ENCODE measurements around the gene GRM8. TPM values are rescaled to one million over a fixed set of nuclear protein-coding genes. Genes with fewer than 3 reads are reported as not detected.

The GRM8 gene
- total RNA-seq, 1 donor from 2014 or later = 2.2 TPM

- Mint-ChIP-seq H3K4me1 (ENCODE audit: low read depth, unreplicated experiment) (peaks cover 8% of the 10 kb centered on the region), H3K36me3 (ENCODE audit: low read depth, unreplicated experiment) (no peaks in the 10 kb centered on the region), H3K27ac (ENCODE audit: unreplicated experiment) (no peak overlapping the region), H3K27me3 (ENCODE audit: low read depth, unreplicated experiment) (peaks cover 14% of the 10 kb centered on the region), H3K4me3 (ENCODE audit: unreplicated experiment) (no peak overlapping the region), H3K9me3 (ENCODE audit: unreplicated experiment) (peaks cover 4% of the 10 kb centered on the region)
- DNase-seq (ENCODE audit: low read depth) = no peak
- no peaks in the 10 kb centered on the region for H4K20me1 ChIP-seq (ENCODE audit: insufficient read depth, low read length)
- no peak overlapping the region for H3K27ac ChIP-seq (ENCODE audit: low read depth, low read length)
- no peaks in the 10 kb centered on the region for H3K4me1 ChIP-seq (ENCODE audit: insufficient read depth, low read length)
- H3K9ac ChIP-seq (ENCODE audit: low read length) = no peak overlapping the region
- no peak for FAIRE-seq
- H2AFZ ChIP-seq (ENCODE audit: low read depth, low read length) = no peak overlapping the region
- H3K4me2 ChIP-seq (ENCODE audit: low read length) = no peak overlapping the region
- H3K36me3 ChIP-seq (ENCODE audit: insufficient read depth, low read length) = no peaks in the 10 kb centered on the region
- no peaks in the 10 kb centered on the region for H3K79me2 ChIP-seq (ENCODE audit: insufficient read depth, low read length)
- TF ChIP-seq EZH2 (IDR thresholded peaks at IDR 0.05; ENCODE audit: insufficient read depth, low read length) (no peak), CTCF (IDR thresholded peaks at IDR 0.05; ENCODE audit: insufficient read depth, low read depth, low read length) (no peak)
- no peak overlapping the region for H3K4me3 ChIP-seq (ENCODE audit: insufficient read depth, low read depth, low read length)
- peaks cover under 1% of the 10 kb centered on the region for H3K27me3 ChIP-seq (ENCODE audit: insufficient read depth, low read length)
- H3K9me3 ChIP-seq (ENCODE audit: insufficient read depth, low read depth, low read length) = no peaks in the 10 kb centered on the region
Measured at GRCh38 chr7:127239814-127240213, 12.9 kb downstream of the GRM8 start.

- H3K36me3 ChIP-seq (ENCODE audit: insufficient read depth, low read length) = no peaks in the 10 kb centered on the region
- no peak overlapping the region for H2AFZ ChIP-seq (ENCODE audit: low read depth, low read length)
- Mint-ChIP-seq H3K9me3 (ENCODE audit: unreplicated experiment) (peaks cover 4% of the 10 kb centered on the region), H3K4me1 (ENCODE audit: low read depth, unreplicated experiment) (no peaks in the 10 kb centered on the region), H3K36me3 (ENCODE audit: low read depth, unreplicated experiment) (no peaks in the 10 kb centered on the region), H3K27me3 (ENCODE audit: low read depth, unreplicated experiment) (peaks cover 4% of the 10 kb centered on the region), H3K27ac (ENCODE audit: unreplicated experiment) (no peak overlapping the region), H3K4me3 (ENCODE audit: unreplicated experiment) (no peak overlapping the region)
- no peaks in the 10 kb centered on the region for H3K27me3 ChIP-seq (ENCODE audit: insufficient read depth, low read length)
- no peaks in the 10 kb centered on the region for H3K4me1 ChIP-seq (ENCODE audit: insufficient read depth, low read length)
- no peak for TF ChIP-seq EZH2 (IDR thresholded peaks at IDR 0.05; ENCODE audit: insufficient read depth, low read length)
- TF ChIP-seq CTCF (IDR thresholded peaks at IDR 0.05; ENCODE audit: insufficient read depth, low read depth, low read length) = no peak
- H4K20me1 ChIP-seq (ENCODE audit: insufficient read depth, low read length) = no peaks in the 10 kb centered on the region
- no peaks in the 10 kb centered on the region for H3K79me2 ChIP-seq (ENCODE audit: insufficient read depth, low read length)
- no peak overlapping the region for H3K9ac ChIP-seq (ENCODE audit: low read length)
- no peak overlapping the region for H3K4me3 ChIP-seq (ENCODE audit: insufficient read depth, low read depth, low read length)
- DNase-seq (ENCODE audit: low read depth) = no peak
- FAIRE-seq = no peak
- H3K27ac ChIP-seq (ENCODE audit: low read depth, low read length) = no peak overlapping the region
- H3K9me3 ChIP-seq (ENCODE audit: insufficient read depth, low read depth, low read length) = no peaks in the 10 kb centered on the region
- no peak overlapping the region for H3K4me2 ChIP-seq (ENCODE audit: low read length)
Measured at GRCh38 chr7:127233630-127234029, 19.1 kb downstream of the GRM8 start.

GRCh38 chr7:127231415-127231814 lies 21.3 kb downstream of the GRM8 start:
- Histone ChIP-seq H3K27me3 (ENCODE audit: insufficient read depth, low read length) (no peaks in the 10 kb centered on the region), H3K27ac (ENCODE audit: low read depth, low read length) (no peak overlapping the region), H3K36me3 (ENCODE audit: insufficient read depth, low read length) (no peaks in the 10 kb centered on the region), H4K20me1 (ENCODE audit: insufficient read depth, low read length) (no peaks in the 10 kb centered on the region), H3K79me2 (ENCODE audit: insufficient read depth, low read length) (no peaks in the 10 kb centered on the region), H3K4me2 (ENCODE audit: low read length) (no peak overlapping the region), H3K9me3 (ENCODE audit: insufficient read depth, low read depth, low read length) (no peaks in the 10 kb centered on the region), H3K4me1 (ENCODE audit: insufficient read depth, low read length) (no peaks in the 10 kb centered on the region), H3K9ac (ENCODE audit: low read length) (no peak overlapping the region), H2AFZ (ENCODE audit: low read depth, low read length) (no peak overlapping the region), H3K4me3 (ENCODE audit: insufficient read depth, low read depth, low read length) (no peak overlapping the region)
- H3K4me3 Mint-ChIP-seq (ENCODE audit: unreplicated experiment) = no peak overlapping the region
- no peaks in the 10 kb centered on the region for H3K36me3 Mint-ChIP-seq (ENCODE audit: low read depth, unreplicated experiment)
- DNase-seq (ENCODE audit: low read depth) = no peak
- H3K9me3 Mint-ChIP-seq (ENCODE audit: unreplicated experiment) = no peaks in the 10 kb centered on the region
- H3K27ac Mint-ChIP-seq (ENCODE audit: unreplicated experiment) = no peak overlapping the region
- H3K4me1 Mint-ChIP-seq (ENCODE audit: low read depth, unreplicated experiment) = no peaks in the 10 kb centered on the region
- TF ChIP-seq EZH2 (IDR thresholded peaks at IDR 0.05; ENCODE audit: insufficient read depth, low read length) = no peak
- no peak for TF ChIP-seq CTCF (IDR thresholded peaks at IDR 0.05; ENCODE audit: insufficient read depth, low read depth, low read length)
- no peak for FAIRE-seq
- H3K27me3 Mint-ChIP-seq (ENCODE audit: low read depth, unreplicated experiment) = peaks cover 5% of the 10 kb centered on the region

Data from astrocyte (in vitro differentiated cells and primary cell).